Measurements from ENCODE around the gene CTAG1B. TPM values are rescaled to one million over a fixed set of nuclear protein-coding genes. Genes with fewer than 3 reads are reported as not detected.
"Not testable (repeated sequence)": the region's sequence is repeated elsewhere in the genome, so short reads cannot be mapped to it uniquely, and the experiment has no call there.

The CTAG1B gene
- total RNA-seq, 2 donors from 2014 or later: 8.7 TPM; not detected in 1

DNA sequence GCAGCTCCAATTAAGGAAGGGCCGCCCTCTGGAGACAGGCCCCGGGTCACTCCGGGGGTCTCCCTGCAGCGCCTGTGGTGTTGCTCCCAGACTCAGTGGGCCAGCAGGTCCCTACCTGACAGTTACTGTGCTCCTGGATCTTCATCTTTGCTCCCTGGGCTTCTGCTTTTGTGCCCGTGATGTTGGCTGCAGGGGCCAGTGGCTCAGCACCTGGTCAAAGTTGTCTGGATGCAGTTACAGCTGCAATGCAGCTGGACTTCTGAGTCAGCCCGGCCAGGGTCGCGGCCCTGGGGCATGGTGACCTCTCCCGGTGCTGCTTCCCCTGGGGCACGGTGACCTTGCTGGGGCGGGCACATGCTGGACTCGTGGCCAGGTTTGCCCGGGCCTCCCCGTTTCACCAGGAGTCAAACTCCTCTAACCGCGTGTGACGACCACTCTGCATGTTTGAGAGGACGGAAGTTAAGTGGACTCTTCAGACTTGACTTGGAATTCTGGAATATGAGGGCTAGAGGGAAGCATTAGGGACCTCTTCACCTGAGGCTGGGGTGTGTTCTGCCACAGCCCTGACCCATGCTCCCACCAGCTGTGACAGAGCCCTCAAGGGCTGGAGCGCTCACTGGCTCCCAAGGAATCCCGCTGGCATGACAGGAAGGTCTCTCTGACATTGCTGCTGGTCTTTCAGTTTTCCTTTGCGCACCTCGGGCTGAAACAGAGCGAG, 30.6 kb upstream of the CTAG1B start:
- Histone ChIP-seq H3K27ac (no peak overlapping the region), H3K36me3 (no peaks in the 10 kb centered on the region), H3K4me1 (replicated peaks) (no peaks in the 10 kb centered on the region), H3K9me3 (no peaks in the 10 kb centered on the region), H3K4me3 (no peak overlapping the region), H3K27me3 (replicated peaks; ENCODE audit: insufficient read depth) (no peaks in the 10 kb centered on the region)
- 87% methylated on average over 13 of the region's 23 CpGs for WGBS
- intact Hi-C loops (cut with DNase I): no loop called here
- no peak for TF ChIP-seq CTCF (IDR thresholded peaks at IDR 0.05)
- no peak for TF ChIP-seq POLR2AphosphoS5 (IDR thresholded peaks at IDR 0.05)
- TF ChIP-seq POLR2A (IDR thresholded peaks at IDR 0.05): no peak
- no peak for DNase-seq (ENCODE audit: low spot score)

DNA sequence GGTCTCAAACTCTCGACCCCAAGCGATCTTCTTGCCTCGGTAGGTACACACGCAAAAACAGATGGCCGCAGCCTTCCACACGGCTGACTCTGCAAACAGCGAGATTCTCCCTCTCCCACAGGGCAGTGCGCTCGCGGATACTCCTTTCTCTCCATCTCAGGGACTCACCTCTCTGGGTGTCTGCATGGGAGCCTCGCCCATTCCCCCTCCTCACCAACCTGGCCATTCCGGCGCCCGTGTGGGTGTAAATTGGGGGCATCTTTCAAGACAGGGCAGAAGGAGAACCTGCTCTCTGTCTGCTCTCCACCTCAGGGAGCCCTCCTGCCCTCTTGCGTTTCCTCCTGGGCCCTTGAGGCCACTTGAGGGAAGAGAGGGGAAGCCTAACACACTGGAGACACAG, 29.8 kb upstream of the CTAG1B start:
- TF ChIP-seq POLR2A (IDR thresholded peaks at IDR 0.05) (no peak), POLR2AphosphoS5 (IDR thresholded peaks at IDR 0.05) (no peak)
- no peak overlapping the region for H3K27ac ChIP-seq
- DNase-seq (ENCODE audit: low spot score): no peak
- H3K9me3 ChIP-seq: no peaks in the 10 kb centered on the region
- intact Hi-C loops (cut with DNase I): no loop called here
- H3K4me1 ChIP-seq (replicated peaks): no peaks in the 10 kb centered on the region
- H3K4me3 ChIP-seq: no peak overlapping the region
- no peaks in the 10 kb centered on the region for H3K36me3 ChIP-seq
- no peaks in the 10 kb centered on the region for H3K27me3 ChIP-seq (replicated peaks; ENCODE audit: insufficient read depth)
- WGBS: 85% methylated on average over 10 of the region's 15 CpGs

- intact Hi-C loops (cut with DNase I); H3K9me3 ChIP-seq: not testable (repeated sequence)
- WGBS: no CpG with 5 or more reads among the region's 24 CpGs
Measured at GRCh38 chrX:154645745-154646378, 26.8 kb upstream of the CTAG1B start.

DNA sequence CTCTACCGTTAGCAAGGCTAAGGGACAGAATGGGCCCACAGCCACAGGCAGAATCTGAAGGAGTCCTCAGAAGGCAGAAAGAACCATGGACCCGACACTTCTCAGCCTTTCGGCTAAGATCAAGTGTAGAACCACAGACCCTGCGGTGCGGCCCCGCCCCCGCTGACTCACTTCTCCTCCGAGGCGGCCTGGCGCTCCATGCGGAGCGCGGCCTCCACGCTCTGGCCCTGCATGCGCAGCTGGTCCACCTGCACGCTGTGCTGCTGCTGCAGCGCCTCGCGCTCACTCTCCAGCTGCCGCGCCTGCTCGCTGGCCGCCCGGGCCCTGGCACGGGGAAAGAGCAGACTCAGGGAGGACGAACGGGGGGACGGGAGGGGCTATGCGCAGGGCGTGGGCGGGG, 24.6 kb upstream of the CTAG1B start:
- WGBS: no CpG with 5 or more reads among the region's 31 CpGs
- intact Hi-C loops (cut with DNase I); H3K4me1 ChIP-seq (replicated peaks); H3K27me3 ChIP-seq (replicated peaks; ENCODE audit: insufficient read depth); DNase-seq (ENCODE audit: low spot score); H3K9me3 ChIP-seq; H3K27ac ChIP-seq; H3K36me3 ChIP-seq; H3K4me3 ChIP-seq: not testable (repeated sequence)

More at GRCh38 chrX:154645745-154646378, 26.8 kb upstream of the CTAG1B start:
- not testable (repeated sequence) for H3K27ac ChIP-seq; DNase-seq (ENCODE audit: low spot score); H3K4me1 ChIP-seq (replicated peaks); H3K36me3 ChIP-seq; H3K27me3 ChIP-seq (replicated peaks; ENCODE audit: insufficient read depth); H3K4me3 ChIP-seq

GRCh38 chrX:154641740-154642139, 22.7 kb upstream of the CTAG1B start:
- H3K4me1 ChIP-seq (replicated peaks); H3K27ac ChIP-seq; intact Hi-C loops (cut with DNase I); H3K4me3 ChIP-seq; H3K36me3 ChIP-seq; DNase-seq (ENCODE audit: low spot score); H3K9me3 ChIP-seq; H3K27me3 ChIP-seq (replicated peaks; ENCODE audit: insufficient read depth): not testable (repeated sequence)
- WGBS: no CpG with 5 or more reads among the region's 10 CpGs

DNA sequence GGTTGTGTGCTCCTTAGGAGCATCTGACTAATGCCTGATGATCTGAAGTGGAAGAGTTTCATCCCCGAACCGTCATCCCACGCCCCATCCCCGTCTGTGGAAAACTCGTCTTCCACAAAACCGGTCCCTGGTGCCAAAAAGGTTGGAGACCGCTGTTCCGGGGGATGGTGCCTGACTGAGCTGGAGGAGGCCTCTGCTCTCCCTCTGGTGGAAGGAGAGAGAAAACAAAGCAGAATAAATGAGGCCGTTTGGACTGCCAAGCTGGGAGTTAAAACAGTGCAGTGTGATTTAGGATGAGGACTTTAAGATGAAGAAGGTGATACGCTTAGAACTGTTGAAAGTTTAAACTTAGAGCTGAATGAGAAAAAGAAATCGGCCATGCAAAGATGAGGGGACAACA, 14.6 kb upstream of the CTAG1B start:
- H3K36me3 ChIP-seq; H3K4me3 ChIP-seq; H3K4me1 ChIP-seq (replicated peaks); H3K27ac ChIP-seq; DNase-seq (ENCODE audit: low spot score); H3K27me3 ChIP-seq (replicated peaks; ENCODE audit: insufficient read depth); intact Hi-C loops (cut with DNase I); H3K9me3 ChIP-seq: not testable (repeated sequence)
- no CpG with 5 or more reads among the region's 11 CpGs for WGBS

- H3K36me3 ChIP-seq; H3K4me1 ChIP-seq (replicated peaks); intact Hi-C loops (cut with DNase I); H3K27ac ChIP-seq; H3K9me3 ChIP-seq; DNase-seq (ENCODE audit: low spot score); H3K4me3 ChIP-seq; H3K27me3 ChIP-seq (replicated peaks; ENCODE audit: insufficient read depth): not testable (repeated sequence)
- WGBS: no CpG with 5 or more reads among the region's 11 CpGs
Measured at GRCh38 chrX:154630949-154631348, 11.9 kb upstream of the CTAG1B start.

- no CpG with 5 or more reads among the region's 5 CpGs for WGBS
- DNase-seq (ENCODE audit: low spot score): not testable (repeated sequence)
Measured at GRCh38 chrX:154628960-154629359, 9.9 kb upstream of the CTAG1B start.

GRCh38 chrX:154620767-154621414, 1.8 kb upstream of the CTAG1B start:
- intact Hi-C loops (cut with DNase I); H3K27me3 ChIP-seq (replicated peaks; ENCODE audit: insufficient read depth); H3K9me3 ChIP-seq; H3K4me1 ChIP-seq (replicated peaks); H3K27ac ChIP-seq; DNase-seq (ENCODE audit: low spot score); H3K36me3 ChIP-seq; H3K4me3 ChIP-seq: not testable (repeated sequence)
- WGBS: no CpG with 5 or more reads among the region's 11 CpGs

More at GRCh38 chrX:154628960-154629359, 9.9 kb upstream of the CTAG1B start:
- H3K36me3 ChIP-seq; H3K4me3 ChIP-seq; H3K9me3 ChIP-seq; H3K27me3 ChIP-seq (replicated peaks; ENCODE audit: insufficient read depth); intact Hi-C loops (cut with DNase I); H3K27ac ChIP-seq; H3K4me1 ChIP-seq (replicated peaks): not testable (repeated sequence)

DNA sequence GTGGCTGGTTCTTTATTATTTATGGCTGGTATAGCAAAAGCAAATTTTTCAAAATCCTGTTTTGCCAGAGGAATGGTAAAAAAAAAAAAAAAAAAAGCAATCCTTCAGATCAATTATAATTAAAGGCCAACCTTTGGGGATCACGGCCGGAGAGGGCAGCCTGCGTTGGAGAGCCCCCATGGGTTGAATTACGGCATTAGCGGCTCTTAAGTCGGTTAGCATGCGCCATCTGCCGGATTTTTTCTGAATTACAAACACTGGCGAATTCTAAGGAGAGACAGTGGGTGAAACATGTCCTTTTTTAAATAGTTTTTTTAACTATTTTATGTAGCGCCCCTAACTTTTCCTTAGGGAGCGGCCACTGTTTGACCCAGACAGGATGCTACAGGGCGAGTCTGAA, 5.5 kb downstream of the CTAG1B start:
- H3K4me3 ChIP-seq; H3K27ac ChIP-seq; H3K27me3 ChIP-seq (replicated peaks; ENCODE audit: insufficient read depth); H3K36me3 ChIP-seq; DNase-seq (ENCODE audit: low spot score); intact Hi-C loops (cut with DNase I); H3K9me3 ChIP-seq; H3K4me1 ChIP-seq (replicated peaks): not testable (repeated sequence)
- WGBS: 7% methylated on average over 6 of the region's 12 CpGs

DNA sequence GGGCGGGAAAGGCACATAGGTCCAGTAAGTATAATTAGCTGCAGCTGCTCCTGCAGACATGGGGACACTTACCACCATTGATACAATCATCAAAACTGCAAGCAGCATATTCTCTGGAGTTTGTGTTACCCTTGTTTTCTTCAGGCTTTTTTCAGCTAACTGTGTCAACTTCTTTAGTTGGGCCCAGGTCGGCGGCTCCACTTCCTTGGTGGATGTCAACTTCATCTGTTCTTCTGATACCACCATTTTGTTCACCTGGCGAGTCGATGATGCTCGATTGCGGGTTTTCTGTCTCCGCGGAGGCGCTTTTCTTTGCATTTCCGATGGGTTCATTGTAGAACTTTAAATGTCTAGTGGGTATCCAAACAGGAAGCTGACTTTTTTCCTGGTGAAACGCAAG, 7.9 kb downstream of the CTAG1B start:
- H3K36me3 ChIP-seq; H3K9me3 ChIP-seq; DNase-seq (ENCODE audit: low spot score); H3K27me3 ChIP-seq (replicated peaks; ENCODE audit: insufficient read depth); H3K4me1 ChIP-seq (replicated peaks); intact Hi-C loops (cut with DNase I); H3K27ac ChIP-seq; H3K4me3 ChIP-seq: not testable (repeated sequence)
- WGBS: 94% methylated on average over 12 of the region's 12 CpGs
